ENCODE data around the gene DOCK8.

DOCK8 gene

GRCh38 chr9:414595-414994, 199.9 kb downstream of the DOCK8 start:
- DNase-seq (ENCODE audit: low read depth in 2 of 2) = no peak

- DNase-seq (ENCODE audit: low read depth in 2 of 2) = no peak
Measured at GRCh38 chr9:419571-420171, 205.0 kb downstream of the DOCK8 start.

- DNase-seq (ENCODE audit: low read depth in 2 of 2) = no peak
Measured at GRCh38 chr9:421896-422295, 207.2 kb downstream of the DOCK8 start.

- DNase-seq (ENCODE audit: low read depth in 2 of 2) = no peak
Measured at GRCh38 chr9:426264-426663, 211.6 kb downstream of the DOCK8 start.

GRCh38 chr9:426976-427375, 212.3 kb downstream of the DOCK8 start:
- no peak for DNase-seq (ENCODE audit: low read depth in 2 of 2)

GRCh38 chr9:431701-432100, 217.0 kb downstream of the DOCK8 start:
- DNase-seq (ENCODE audit: low read depth in 2 of 2) = no peak

GRCh38 chr9:436482-436881, 221.8 kb downstream of the DOCK8 start:
- DNase-seq (ENCODE audit: low read depth in 2 of 2) = no peak

- no peak for DNase-seq (ENCODE audit: low read depth in 2 of 2)
Measured at GRCh38 chr9:437066-437465, 222.4 kb downstream of the DOCK8 start.

GRCh38 chr9:437574-438001, 222.9 kb downstream of the DOCK8 start:
- no peak for DNase-seq (ENCODE audit: low read depth in 2 of 2)

- DNase-seq (ENCODE audit: low read depth in 2 of 2) = no peak
Measured at GRCh38 chr9:438066-438465, 223.4 kb downstream of the DOCK8 start.

GRCh38 chr9:438961-439768, 224.5 kb downstream of the DOCK8 start:
- no peak for DNase-seq (ENCODE audit: low read depth in 2 of 2)

GRCh38 chr9:441126-441525, 226.5 kb downstream of the DOCK8 start:
- no peak for DNase-seq (ENCODE audit: low read depth in 2 of 2)

GRCh38 chr9:444528-444927, 229.9 kb downstream of the DOCK8 start:
- no peak for DNase-seq (ENCODE audit: low read depth in 2 of 2)

- DNase-seq (ENCODE audit: low read depth in 2 of 2) = no peak
Measured at GRCh38 chr9:445033-445432, 230.4 kb downstream of the DOCK8 start.

GRCh38 chr9:446074-446699, 231.5 kb downstream of the DOCK8 start:
- DNase-seq (ENCODE audit: low read depth in 2 of 2) = no peak

- DNase-seq (ENCODE audit: low read depth in 2 of 2) = peak; percentile 28 to 37
Measured at GRCh38 chr9:447230-448025, 232.8 kb downstream of the DOCK8 start.

- no peak for DNase-seq (ENCODE audit: low read depth in 2 of 2)
Measured at GRCh38 chr9:450057-450456, 235.4 kb downstream of the DOCK8 start.

GRCh38 chr9:450561-450960, 235.9 kb downstream of the DOCK8 start:
- no peak for DNase-seq (ENCODE audit: low read depth in 2 of 2)

- DNase-seq (ENCODE audit: low read depth in 2 of 2) = no peak
Measured at GRCh38 chr9:453832-454231, 239.2 kb downstream of the DOCK8 start.

- DNase-seq (ENCODE audit: low read depth in 2 of 2) = no peak
Measured at GRCh38 chr9:456365-456764, 241.7 kb downstream of the DOCK8 start.

GRCh38 chr9:458590-458989, 243.9 kb downstream of the DOCK8 start:
- DNase-seq (ENCODE audit: low read depth in 2 of 2) = no peak

Measured in stimulated activated CD4-positive, alpha-beta T cell treated with anti-CD3 and anti-CD28 coated beads, Interleukin-12 subunit alpha, Interleukin-12 subunit beta, amount 100 ng/mL, for 24 hours (primary cell).